ENCODE measurements around the gene LIMS1.
"Not testable (repeated sequence)": the region's sequence is repeated elsewhere in the genome, so short reads cannot be mapped to it uniquely, and the experiment has no call there.

Gene LIMS1

GRCh38 chr2:108553209-108553919 lies 19.1 kb downstream of the LIMS1 start:
- DNase-seq = no peak

GRCh38 chr2:108554528-108554927 lies 20.3 kb downstream of the LIMS1 start:
- DNase-seq = no peak

GRCh38 chr2:108555572-108555971 lies 21.3 kb downstream of the LIMS1 start:
- DNase-seq = no peak

GRCh38 chr2:108556581-108556980 lies 22.3 kb downstream of the LIMS1 start:
- DNase-seq = not testable (repeated sequence)

- DNase-seq = no peak
These were observed 26.1 kb downstream of the LIMS1 start for GRCh38 chr2:108560241-108560811.

- DNase-seq = no peak
These were observed 26.7 kb downstream of the LIMS1 start for GRCh38 chr2:108560895-108561530.

GRCh38 chr2:108562274-108562673 lies 28.0 kb downstream of the LIMS1 start:
- no peak for DNase-seq

- no peak for DNase-seq
These were observed 30.2 kb downstream of the LIMS1 start for GRCh38 chr2:108564510-108564909.

- no peak for DNase-seq
These were observed 31.6 kb downstream of the LIMS1 start for GRCh38 chr2:108565778-108566375.

GRCh38 chr2:108570416-108570815 lies 36.1 kb downstream of the LIMS1 start:
- DNase-seq = no peak

- DNase-seq = no peak
These were observed 37.0 kb downstream of the LIMS1 start for GRCh38 chr2:108571286-108571685.

- no peak for DNase-seq
These were observed 38.8 kb downstream of the LIMS1 start for GRCh38 chr2:108573061-108573460.

GRCh38 chr2:108574332-108574731 lies 40.1 kb downstream of the LIMS1 start:
- no peak for DNase-seq

GRCh38 chr2:108575132-108575966 lies 41.1 kb downstream of the LIMS1 start:
- DNase-seq = no peak

- DNase-seq = no peak
These were observed 42.8 kb downstream of the LIMS1 start for GRCh38 chr2:108577099-108577498.

- DNase-seq = no peak
These were observed 45.4 kb downstream of the LIMS1 start for GRCh38 chr2:108579623-108580022.

- no peak for DNase-seq
These were observed 45.8 kb downstream of the LIMS1 start for GRCh38 chr2:108580050-108580449.

GRCh38 chr2:108583903-108584520 lies 49.7 kb downstream of the LIMS1 start:
- DNase-seq = peak in 3 of 4 experiments; percentile 9 to 18 (median 12)

- no peak for DNase-seq
These were observed 51.2 kb downstream of the LIMS1 start for GRCh38 chr2:108585436-108585835.

GRCh38 chr2:108586116-108586515 lies 51.8 kb downstream of the LIMS1 start:
- DNase-seq = no peak

GRCh38 chr2:108586631-108587030 lies 52.4 kb downstream of the LIMS1 start:
- no peak for DNase-seq

GRCh38 chr2:108587621-108588020 lies 53.4 kb downstream of the LIMS1 start:
- DNase-seq = no peak

Measured in activated CD4-positive, CD25-positive, alpha-beta regulatory T cell (primary cell).